Subcutaneous adipose tissue (tissue), 4 donors: ENCODE results near the gene ANKRD26. TPM values are rescaled to one million over a fixed set of nuclear protein-coding genes. Genes with fewer than 3 reads are reported as not detected.

Source experiments
- total RNA-seq, 4 donors: library from RNA; depleted of rRNA; stranded (reverse); fragments of >200 nt; gene quantifications; one replicate each; pipeline ENCODE4 v1.1.0, GENCODE V29; 2016
- TF ChIP-seq, protein P1 (sequence below): fragments of 450-650 bp; IDR thresholded peaks from one replicate; pipeline ENCODE4 v1.5.1; 2016; ENCODE audit warnings: low read depth, mild to moderate bottlenecking, control low read depth, antibody characterized with exemption, moderate library complexity

The ANKRD26 gene
- total RNA-seq, 4 donors from 2014 or later, result 9.7 to 14.0 (median 11.1) TPM

DNA sequence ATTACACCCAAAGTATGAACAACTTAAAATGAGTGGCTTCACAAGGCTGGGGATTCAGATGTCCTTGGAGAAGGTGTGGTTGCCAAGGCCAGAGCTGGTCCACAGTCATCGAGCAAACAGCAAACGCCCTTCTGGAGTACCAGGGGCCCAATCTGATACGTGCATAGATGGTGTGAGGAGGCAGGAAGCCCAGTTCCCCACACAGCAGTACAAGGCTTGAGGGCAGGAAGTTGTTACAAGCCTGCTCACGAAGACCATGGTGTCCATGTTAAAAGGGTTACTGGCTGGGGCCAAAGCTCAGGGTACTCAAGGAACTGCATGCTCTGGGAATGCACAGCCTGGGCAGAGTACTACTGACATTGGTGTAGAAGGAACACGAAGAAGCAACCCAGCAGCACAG lies 4.6 kb upstream of the ANKRD26 start:
- TF ChIP-seq, protein P1, sequence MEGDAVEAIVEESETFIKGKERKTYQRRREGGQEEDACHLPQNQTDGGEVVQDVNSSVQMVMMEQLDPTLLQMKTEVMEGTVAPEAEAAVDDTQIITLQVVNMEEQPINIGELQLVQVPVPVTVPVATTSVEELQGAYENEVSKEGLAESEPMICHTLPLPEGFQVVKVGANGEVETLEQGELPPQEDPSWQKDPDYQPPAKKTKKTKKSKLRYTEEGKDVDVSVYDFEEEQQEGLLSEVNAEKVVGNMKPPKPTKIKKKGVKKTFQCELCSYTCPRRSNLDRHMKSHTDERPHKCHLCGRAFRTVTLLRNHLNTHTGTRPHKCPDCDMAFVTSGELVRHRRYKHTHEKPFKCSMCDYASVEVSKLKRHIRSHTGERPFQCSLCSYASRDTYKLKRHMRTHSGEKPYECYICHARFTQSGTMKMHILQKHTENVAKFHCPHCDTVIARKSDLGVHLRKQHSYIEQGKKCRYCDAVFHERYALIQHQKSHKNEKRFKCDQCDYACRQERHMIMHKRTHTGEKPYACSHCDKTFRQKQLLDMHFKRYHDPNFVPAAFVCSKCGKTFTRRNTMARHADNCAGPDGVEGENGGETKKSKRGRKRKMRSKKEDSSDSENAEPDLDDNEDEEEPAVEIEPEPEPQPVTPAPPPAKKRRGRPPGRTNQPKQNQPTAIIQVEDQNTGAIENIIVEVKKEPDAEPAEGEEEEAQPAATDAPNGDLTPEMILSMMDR, result no peak

GRCh38 chr10:27100813-27101347 lies 586 bp upstream of the ANKRD26 start:
- TF ChIP-seq, protein P1, result no peak

GRCh38 chr10:27099448-27099847 lies 846 bp downstream of the ANKRD26 start:
- TF ChIP-seq, protein P1, result no peak

GRCh38 chr10:27088119-27089044 lies 11.9 kb downstream of the ANKRD26 start:
- TF ChIP-seq, protein P1, result no peak

GRCh38 chr10:27072436-27073114 lies 27.7 kb downstream of the ANKRD26 start:
- TF ChIP-seq, protein P1, result no peak

GRCh38 chr10:27068217-27068891 lies 31.9 kb downstream of the ANKRD26 start:
- TF ChIP-seq, protein P1, result no peak
